ENCODE measurements around the gene TFAP2B.

DNA sequence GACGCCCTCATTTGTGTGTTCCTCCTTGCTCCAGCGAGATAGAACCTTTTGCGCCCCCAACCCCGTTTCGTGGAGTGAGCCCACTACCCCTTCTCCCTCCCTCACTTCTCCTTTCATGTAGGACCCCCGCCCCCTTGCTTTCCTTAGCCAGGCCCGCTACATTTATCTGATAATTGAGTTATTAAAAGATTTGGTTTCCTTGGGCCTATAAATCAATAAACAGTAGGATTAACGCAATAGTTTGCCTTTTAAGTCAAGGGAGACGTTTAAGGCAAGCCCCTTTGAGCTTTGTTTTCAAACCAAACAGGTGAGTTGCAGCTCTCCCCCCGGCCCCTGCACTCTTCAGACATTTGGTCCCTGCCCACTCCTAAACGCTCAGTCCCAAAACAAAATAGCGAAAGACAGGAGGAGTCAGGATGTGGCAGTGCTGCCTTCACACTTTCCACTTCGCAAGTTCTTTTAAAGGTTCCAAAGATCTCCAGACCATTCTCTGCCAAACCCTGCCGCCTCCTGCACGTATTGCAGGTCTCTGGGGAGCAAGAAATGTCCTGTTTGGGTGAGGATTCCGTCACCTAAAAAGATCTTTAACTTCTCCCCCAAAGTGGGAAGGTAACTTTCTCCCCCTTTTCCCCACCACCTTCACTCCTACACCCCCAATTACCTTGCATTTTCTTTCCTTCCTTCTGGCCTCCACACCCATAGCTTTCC is 27.6 kb downstream of the TFAP2B start:
- TF ChIP-seq, protein P1, sequence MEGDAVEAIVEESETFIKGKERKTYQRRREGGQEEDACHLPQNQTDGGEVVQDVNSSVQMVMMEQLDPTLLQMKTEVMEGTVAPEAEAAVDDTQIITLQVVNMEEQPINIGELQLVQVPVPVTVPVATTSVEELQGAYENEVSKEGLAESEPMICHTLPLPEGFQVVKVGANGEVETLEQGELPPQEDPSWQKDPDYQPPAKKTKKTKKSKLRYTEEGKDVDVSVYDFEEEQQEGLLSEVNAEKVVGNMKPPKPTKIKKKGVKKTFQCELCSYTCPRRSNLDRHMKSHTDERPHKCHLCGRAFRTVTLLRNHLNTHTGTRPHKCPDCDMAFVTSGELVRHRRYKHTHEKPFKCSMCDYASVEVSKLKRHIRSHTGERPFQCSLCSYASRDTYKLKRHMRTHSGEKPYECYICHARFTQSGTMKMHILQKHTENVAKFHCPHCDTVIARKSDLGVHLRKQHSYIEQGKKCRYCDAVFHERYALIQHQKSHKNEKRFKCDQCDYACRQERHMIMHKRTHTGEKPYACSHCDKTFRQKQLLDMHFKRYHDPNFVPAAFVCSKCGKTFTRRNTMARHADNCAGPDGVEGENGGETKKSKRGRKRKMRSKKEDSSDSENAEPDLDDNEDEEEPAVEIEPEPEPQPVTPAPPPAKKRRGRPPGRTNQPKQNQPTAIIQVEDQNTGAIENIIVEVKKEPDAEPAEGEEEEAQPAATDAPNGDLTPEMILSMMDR (conservative IDR thresholded peaks at IDR 0.05; ENCODE audit: low read length) = no peak
- no peak for TF ChIP-seq EZH2phosphoT487 (IDR thresholded peaks at IDR 0.05; ENCODE audit: borderline replicate concordance)

All from Loucy (cell line).